ENCODE data around the gene PTTG1IP2.

The PTTG1IP2 gene

DNA sequence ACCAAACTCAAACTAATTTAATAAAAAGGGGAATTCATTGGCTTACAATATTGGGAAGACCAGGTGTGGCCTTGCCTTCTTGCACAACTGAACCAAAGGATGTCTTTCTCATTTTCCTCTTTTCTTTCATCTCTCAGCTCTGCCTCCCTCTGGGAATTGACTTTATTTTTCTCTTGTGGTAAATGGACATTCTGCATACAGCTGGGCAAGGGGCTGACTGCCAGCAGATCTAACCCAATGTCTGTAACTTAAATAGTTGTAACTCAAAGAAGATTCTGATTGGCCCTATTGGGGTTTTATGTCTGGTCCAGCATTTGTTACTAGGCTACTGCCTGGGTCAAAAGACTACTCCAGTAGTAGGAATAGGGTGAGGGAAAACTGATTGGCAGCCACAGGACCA, 15.3 kb downstream of the PTTG1IP2 start:
- DNase-seq: no peak

GRCh38 chr7:90485734-90486316, 16.4 kb downstream of the PTTG1IP2 start:
- DNase-seq: no peak

DNA sequence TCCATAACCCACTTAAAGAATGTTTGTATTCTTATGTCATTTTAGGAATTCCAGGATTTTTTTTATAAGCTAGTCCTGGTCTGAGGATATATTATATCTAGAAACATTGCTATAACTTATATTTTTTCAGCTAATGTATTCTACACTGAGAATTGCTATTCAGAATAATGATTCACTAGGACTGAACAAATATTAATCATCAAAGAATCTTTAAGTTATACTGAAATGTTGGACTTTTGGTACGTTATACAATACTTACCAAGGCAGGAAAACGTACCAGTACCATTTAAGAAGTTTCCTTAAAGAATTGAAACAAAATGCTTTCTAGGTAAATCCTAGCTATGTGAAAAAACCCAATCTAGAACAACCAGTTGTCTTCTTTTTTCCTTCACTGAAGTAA, 18.4 kb downstream of the PTTG1IP2 start:
- DNase-seq: no peak

DNA sequence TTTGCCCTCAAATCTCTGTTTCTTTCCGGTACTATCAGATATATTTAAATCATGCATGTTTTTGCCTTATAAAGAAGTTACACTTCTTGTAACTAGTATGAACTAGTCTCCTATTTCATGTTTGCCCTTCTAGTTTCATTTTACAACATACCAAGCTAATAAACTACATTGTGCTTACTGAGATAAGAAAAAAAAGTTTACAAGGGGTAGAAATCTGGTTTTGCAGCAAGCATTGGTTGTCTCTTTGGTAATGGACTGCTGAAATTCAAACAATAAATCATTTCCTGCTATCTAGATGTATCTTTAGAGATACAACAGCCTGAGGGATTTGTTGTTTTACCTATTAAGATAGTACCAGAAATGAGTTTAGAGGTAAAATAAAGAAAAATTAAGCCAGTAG, 18.8 kb downstream of the PTTG1IP2 start:
- no peak for DNase-seq

DNA sequence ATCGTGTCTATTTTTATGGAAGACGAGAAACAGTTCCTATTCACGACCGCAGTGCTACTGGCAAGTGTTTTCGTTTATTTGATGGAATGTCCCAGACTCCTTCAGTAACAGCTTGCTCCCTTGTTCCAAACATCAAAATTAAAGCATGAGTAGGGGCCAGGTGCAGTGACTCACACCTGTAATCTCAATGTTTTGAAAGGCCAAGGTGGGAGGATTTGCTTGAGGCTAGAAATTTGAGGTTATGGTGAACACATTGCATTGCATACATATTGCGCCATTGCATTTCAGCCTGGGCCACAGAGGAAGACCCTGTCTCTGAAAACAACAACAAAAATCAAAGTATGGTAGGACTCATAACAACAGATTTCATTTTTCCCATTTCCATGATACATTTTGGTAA, 22.8 kb downstream of the PTTG1IP2 start:
- DNase-seq: no peak

DNA sequence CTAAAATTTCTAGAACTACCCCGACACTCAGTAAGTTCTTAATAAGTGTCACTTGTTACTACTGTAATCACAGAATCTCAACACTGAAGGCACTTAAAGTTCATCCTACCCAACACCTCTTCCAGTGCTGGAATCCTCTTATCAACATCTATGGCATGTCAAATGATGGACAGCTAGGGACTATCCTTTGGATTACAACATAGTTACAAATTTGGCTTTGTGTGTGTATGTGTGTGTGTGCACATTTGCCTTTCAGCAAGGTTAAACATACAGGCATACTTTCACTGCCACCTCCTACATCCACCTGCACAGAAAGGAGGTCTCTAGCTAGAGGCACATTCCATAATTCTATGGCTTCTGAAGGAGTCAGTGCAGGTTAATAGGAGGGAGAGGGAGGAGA, 25.8 kb downstream of the PTTG1IP2 start:
- no peak for DNase-seq

- no peak for DNase-seq
Measured at GRCh38 chr7:90502539-90502938, 33.1 kb downstream of the PTTG1IP2 start.

DNA sequence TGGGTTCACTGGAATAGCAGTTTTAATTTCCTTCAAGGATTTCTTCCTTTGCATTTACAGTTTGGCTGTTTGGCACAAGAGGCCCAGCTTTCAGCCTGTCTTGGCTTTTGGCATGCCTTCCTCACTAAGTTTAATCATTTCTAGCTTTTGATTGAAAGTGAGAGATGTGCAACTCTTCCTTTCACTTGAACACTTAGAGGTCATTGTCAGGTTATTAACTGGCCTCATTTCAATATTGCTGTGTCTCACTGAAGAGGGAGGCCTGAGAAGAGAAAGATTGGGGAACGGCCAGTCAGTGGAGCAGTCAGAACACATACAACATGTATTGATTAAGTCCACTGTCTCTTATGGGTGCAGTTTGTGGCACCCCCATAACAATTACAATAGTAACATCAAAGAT, 33.9 kb downstream of the PTTG1IP2 start:
- no peak for DNase-seq

- DNase-seq: no peak
Measured at GRCh38 chr7:90507692-90508091, 38.3 kb downstream of the PTTG1IP2 start.

GRCh38 chr7:90511776-90512175, 42.3 kb downstream of the PTTG1IP2 start:
- no peak for DNase-seq

GRCh38 chr7:90512821-90513254, 43.4 kb downstream of the PTTG1IP2 start:
- DNase-seq: no peak

DNA sequence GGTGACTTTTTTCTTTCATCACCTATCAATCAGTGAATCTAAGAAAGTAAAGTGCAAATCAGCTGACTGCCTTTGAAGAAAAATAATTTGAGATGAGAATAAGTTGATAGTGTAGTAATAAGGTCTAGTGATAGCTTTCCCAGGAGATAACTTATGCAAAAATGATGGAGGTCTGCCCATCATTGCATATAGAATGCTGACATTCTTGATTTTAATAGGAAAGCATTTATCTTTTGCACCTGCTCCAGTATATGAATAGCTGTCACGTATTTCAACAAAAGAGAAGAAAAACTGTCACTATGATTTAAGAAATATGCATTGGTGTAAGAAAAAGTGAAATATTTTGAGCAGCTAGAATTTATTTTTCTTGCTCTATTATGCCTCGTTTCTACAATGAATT, 46.8 kb downstream of the PTTG1IP2 start:
- no peak for DNase-seq

- DNase-seq: no peak
Measured at GRCh38 chr7:90518630-90519029, 49.2 kb downstream of the PTTG1IP2 start.

GRCh38 chr7:90520484-90520883, 51.0 kb downstream of the PTTG1IP2 start:
- no peak for DNase-seq

- DNase-seq: no peak
Measured at GRCh38 chr7:90530263-90530662, 60.8 kb downstream of the PTTG1IP2 start.

GRCh38 chr7:90532231-90532929, 62.9 kb downstream of the PTTG1IP2 start:
- DNase-seq: no peak

- DNase-seq: no peak
Measured at GRCh38 chr7:90536449-90536848, 67.0 kb downstream of the PTTG1IP2 start.

DNA sequence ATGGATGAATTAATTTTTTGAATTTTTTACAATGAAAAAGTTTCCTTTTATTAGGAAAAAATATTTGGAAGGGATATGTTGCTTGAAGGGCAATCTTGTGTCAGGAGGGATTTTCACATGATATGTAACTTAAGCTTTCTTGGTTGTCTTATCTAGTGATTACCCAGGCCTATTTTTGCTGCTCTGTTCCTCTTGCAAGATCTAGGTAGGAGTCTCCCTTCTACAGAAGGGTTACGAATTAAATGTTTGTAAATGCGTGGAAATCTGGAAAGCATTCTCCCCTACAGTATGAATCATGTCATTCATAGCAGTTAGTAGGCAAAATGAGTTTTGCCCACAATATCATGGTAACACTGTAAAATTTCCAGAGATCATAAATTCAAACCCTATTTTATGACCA, 69.0 kb downstream of the PTTG1IP2 start:
- no peak for DNase-seq

GRCh38 chr7:90540406-90540805, 71.0 kb downstream of the PTTG1IP2 start:
- no peak for DNase-seq

DNA sequence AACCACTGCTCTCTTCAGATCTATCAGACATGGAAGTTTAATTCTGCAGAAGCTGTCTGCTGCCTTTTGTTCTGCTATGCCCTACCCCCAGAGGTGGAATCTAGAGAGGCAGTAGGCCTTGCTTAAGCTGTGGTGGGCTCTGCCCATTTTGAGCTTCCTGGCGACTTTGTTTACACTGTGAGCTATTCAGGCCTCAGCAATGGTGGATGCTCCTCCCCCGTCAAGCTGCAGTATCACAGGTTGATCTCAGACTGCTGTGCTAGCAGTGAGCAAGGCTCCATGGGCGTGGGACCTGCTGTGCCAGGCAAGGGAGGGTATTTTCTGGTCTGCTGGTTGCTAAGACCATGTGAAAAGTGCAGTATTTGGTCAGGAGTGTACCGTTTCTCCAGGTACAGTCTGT, 81.6 kb downstream of the PTTG1IP2 start:
- no peak for DNase-seq

- no peak for DNase-seq
Measured at GRCh38 chr7:90552521-90552920, 83.1 kb downstream of the PTTG1IP2 start.

DNA sequence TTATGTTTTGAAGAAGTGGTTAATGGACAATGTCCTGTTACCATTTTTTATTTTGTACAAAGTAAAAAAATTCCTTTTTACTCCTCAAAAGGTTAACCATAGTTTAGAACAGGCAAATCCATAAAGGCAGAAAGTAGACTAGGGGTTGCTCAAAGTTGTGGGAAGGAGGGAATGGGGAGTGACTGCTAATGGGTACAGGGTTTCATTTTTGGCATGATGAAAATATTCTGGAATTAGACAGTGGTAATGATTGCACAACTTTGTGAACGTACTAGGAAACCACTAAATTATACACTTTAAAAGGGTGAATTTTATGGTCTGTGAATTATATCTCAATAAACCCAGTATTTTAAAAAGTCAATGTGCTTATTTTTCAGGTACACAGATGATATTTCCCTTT, 91.3 kb downstream of the PTTG1IP2 start:
- DNase-seq: no peak

Measured in right forelimb (tissue), 1 donor.